ENCODE results near the gene VGLL3. TPM values are rescaled to one million over a fixed set of nuclear protein-coding genes. Genes with fewer than 3 reads are reported as not detected.
"Not testable (repeated sequence)": the region's sequence is repeated elsewhere in the genome, so short reads cannot be mapped to it uniquely, and the experiment has no call there.

The VGLL3 gene
- total RNA-seq, 2 donors from 2014 or later = 0.44 to 1.8 TPM

GRCh38 chr3:86978111-86978551 lies 12.8 kb downstream of the VGLL3 start:
- 91 to 92% methylated on average over 5 to 6 of the region's 6 CpGs for WGBS, 2 experiments (ENCODE audit: insufficient coverage in 1 of 2, insufficient read length in 1 of 2)
- Mint-ChIP-seq H3K4me1 (no peaks in the 10 kb centered on the region), H3K27ac (no peak overlapping the region), H3K36me3 (ENCODE audit: low read depth) (no peaks in the 10 kb centered on the region), H3K27me3 (ENCODE audit: insufficient read depth) (no peaks in the 10 kb centered on the region), H3K9me3 (no peaks in the 10 kb centered on the region), H3K4me3 (no peak overlapping the region)
- Histone ChIP-seq H3K4me3 (ENCODE audit: low read length) (no peak overlapping the region), H3K36me3 (ENCODE audit: control insufficient read depth, insufficient read depth, low read length) (no peaks in the 10 kb centered on the region), H3K9me3 (ENCODE audit: control insufficient read depth, low read length) (no peaks in the 10 kb centered on the region), H3K27me3 (ENCODE audit: control insufficient read depth, insufficient read depth, low read length, poor library complexity, severe bottlenecking) (no peaks in the 10 kb centered on the region), H3K4me1 (ENCODE audit: control insufficient read depth, insufficient read depth, low read length) (no peaks in the 10 kb centered on the region), H3K27ac (ENCODE audit: low read depth, low read length) (no peak overlapping the region), H3K9ac (ENCODE audit: extremely low read depth, low read length, poor library complexity, severe bottlenecking) (no peak overlapping the region)
- no peak for DNase-seq
- TF ChIP-seq CTCF (conservative IDR thresholded peaks at IDR 0.05) = no peak

GRCh38 chr3:86976219-86976618 lies 14.7 kb downstream of the VGLL3 start:
- no peak overlapping the region for H3K27ac ChIP-seq (ENCODE audit: low read depth, low read length)

GRCh38 chr3:86974177-86974576 lies 16.8 kb downstream of the VGLL3 start:
- not testable (repeated sequence) for DNase-seq; H3K4me3 Mint-ChIP-seq; H3K9me3 ChIP-seq (ENCODE audit: control insufficient read depth, low read length); H3K9me3 Mint-ChIP-seq; H3K27ac ChIP-seq (ENCODE audit: low read depth, low read length); H3K27me3 Mint-ChIP-seq (ENCODE audit: insufficient read depth); H3K4me3 ChIP-seq (ENCODE audit: low read length); H3K27me3 ChIP-seq (ENCODE audit: control insufficient read depth, insufficient read depth, low read length, poor library complexity, severe bottlenecking); H3K9ac ChIP-seq (ENCODE audit: extremely low read depth, low read length, poor library complexity, severe bottlenecking); H3K4me1 Mint-ChIP-seq; H3K27ac Mint-ChIP-seq; H3K36me3 ChIP-seq (ENCODE audit: control insufficient read depth, insufficient read depth, low read length); H3K36me3 Mint-ChIP-seq (ENCODE audit: low read depth); H3K4me1 ChIP-seq (ENCODE audit: control insufficient read depth, insufficient read depth, low read length)
- 80 to 95% methylated on average over 2 to 8 of the region's 8 CpGs for WGBS, 2 experiments (ENCODE audit: insufficient coverage in 1 of 2, insufficient read length in 1 of 2)

More at GRCh38 chr3:86976219-86976618, 14.7 kb downstream of the VGLL3 start:
- Histone ChIP-seq H3K4me3 (ENCODE audit: low read length) (no peak overlapping the region), H3K36me3 (ENCODE audit: control insufficient read depth, insufficient read depth, low read length) (no peaks in the 10 kb centered on the region), H3K27me3 (ENCODE audit: control insufficient read depth, insufficient read depth, low read length, poor library complexity, severe bottlenecking) (no peaks in the 10 kb centered on the region), H3K9me3 (ENCODE audit: control insufficient read depth, low read length) (no peaks in the 10 kb centered on the region), H3K9ac (ENCODE audit: extremely low read depth, low read length, poor library complexity, severe bottlenecking) (no peak overlapping the region), H3K4me1 (ENCODE audit: control insufficient read depth, insufficient read depth, low read length) (no peaks in the 10 kb centered on the region)
- Mint-ChIP-seq H3K36me3 (ENCODE audit: low read depth) (no peaks in the 10 kb centered on the region), H3K9me3 (no peaks in the 10 kb centered on the region), H3K27ac (no peak overlapping the region), H3K4me3 (no peak overlapping the region), H3K27me3 (ENCODE audit: insufficient read depth) (no peaks in the 10 kb centered on the region), H3K4me1 (no peaks in the 10 kb centered on the region)
- DNase-seq = no peak
- TF ChIP-seq CTCF (conservative IDR thresholded peaks at IDR 0.05) = no peak

- Mint-ChIP-seq H3K9me3 (no peaks in the 10 kb centered on the region), H3K4me3 (no peak overlapping the region), H3K27me3 (ENCODE audit: insufficient read depth) (no peaks in the 10 kb centered on the region), H3K27ac (no peak overlapping the region), H3K36me3 (ENCODE audit: low read depth) (no peaks in the 10 kb centered on the region), H3K4me1 (no peaks in the 10 kb centered on the region)
- no peaks in the 10 kb centered on the region for H3K4me1 ChIP-seq (ENCODE audit: control insufficient read depth, insufficient read depth, low read length)
- H3K9ac ChIP-seq (ENCODE audit: extremely low read depth, low read length, poor library complexity, severe bottlenecking) = no peak overlapping the region
- no peak overlapping the region for H3K4me3 ChIP-seq (ENCODE audit: low read length)
- no peaks in the 10 kb centered on the region for H3K27me3 ChIP-seq (ENCODE audit: control insufficient read depth, insufficient read depth, low read length, poor library complexity, severe bottlenecking)
- TF ChIP-seq CTCF (conservative IDR thresholded peaks at IDR 0.05) = no peak
- no peaks in the 10 kb centered on the region for H3K36me3 ChIP-seq (ENCODE audit: control insufficient read depth, insufficient read depth, low read length)
- 92 to 94% methylated on average over 3 of the region's 3 CpGs for WGBS, 2 experiments (ENCODE audit: insufficient coverage in 1 of 2, insufficient read length in 1 of 2)
- DNase-seq = no peak
- no peaks in the 10 kb centered on the region for H3K9me3 ChIP-seq (ENCODE audit: control insufficient read depth, low read length)
- H3K27ac ChIP-seq (ENCODE audit: low read depth, low read length) = no peak overlapping the region
Measured at GRCh38 chr3:86973440-86973839, 17.5 kb downstream of the VGLL3 start.

All from endodermal cell (in vitro differentiated cells).